GOT3 (cell line): ENCODE measurements around the gene ICAM5.
"Not testable (repeated sequence)": the region's sequence is repeated elsewhere in the genome, so short reads cannot be mapped to it uniquely, and the experiment has no call there.

ENCODE experiments used
- DNase-seq: peaks from one replicate; lab custom pipeline; 2025; ENCODE audit warnings: mixed read lengths; lab: John Stamatoyannopoulos, UW

Gene ICAM5, protein sequence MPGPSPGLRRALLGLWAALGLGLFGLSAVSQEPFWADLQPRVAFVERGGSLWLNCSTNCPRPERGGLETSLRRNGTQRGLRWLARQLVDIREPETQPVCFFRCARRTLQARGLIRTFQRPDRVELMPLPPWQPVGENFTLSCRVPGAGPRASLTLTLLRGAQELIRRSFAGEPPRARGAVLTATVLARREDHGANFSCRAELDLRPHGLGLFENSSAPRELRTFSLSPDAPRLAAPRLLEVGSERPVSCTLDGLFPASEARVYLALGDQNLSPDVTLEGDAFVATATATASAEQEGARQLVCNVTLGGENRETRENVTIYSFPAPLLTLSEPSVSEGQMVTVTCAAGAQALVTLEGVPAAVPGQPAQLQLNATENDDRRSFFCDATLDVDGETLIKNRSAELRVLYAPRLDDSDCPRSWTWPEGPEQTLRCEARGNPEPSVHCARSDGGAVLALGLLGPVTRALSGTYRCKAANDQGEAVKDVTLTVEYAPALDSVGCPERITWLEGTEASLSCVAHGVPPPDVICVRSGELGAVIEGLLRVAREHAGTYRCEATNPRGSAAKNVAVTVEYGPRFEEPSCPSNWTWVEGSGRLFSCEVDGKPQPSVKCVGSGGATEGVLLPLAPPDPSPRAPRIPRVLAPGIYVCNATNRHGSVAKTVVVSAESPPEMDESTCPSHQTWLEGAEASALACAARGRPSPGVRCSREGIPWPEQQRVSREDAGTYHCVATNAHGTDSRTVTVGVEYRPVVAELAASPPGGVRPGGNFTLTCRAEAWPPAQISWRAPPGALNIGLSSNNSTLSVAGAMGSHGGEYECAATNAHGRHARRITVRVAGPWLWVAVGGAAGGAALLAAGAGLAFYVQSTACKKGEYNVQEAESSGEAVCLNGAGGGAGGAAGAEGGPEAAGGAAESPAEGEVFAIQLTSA

DNA sequence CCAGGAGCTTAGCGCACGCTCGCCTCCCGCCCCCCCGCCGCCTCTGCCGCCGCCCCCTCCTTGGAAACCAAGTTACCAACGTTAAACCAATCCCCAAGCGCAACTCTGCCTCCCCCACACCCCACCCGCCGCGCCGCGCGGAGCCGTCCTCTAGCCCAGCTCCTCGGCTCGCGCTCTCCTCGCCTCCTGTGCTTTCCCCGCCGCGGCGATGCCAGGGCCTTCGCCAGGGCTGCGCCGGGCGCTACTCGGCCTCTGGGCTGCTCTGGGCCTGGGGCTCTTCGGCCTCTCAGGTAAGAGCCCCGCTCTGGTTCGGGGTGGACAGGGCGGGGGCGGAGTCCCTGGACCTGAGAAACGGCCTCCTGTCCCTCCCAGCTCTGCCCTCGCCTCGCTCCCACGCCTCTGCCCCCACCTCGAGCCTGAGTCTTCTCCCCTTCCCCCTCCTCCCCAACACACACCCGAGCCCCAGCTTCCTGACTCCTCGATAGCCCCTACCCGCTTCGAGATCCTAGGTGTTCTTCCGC, at the start of gene ICAM5:
Gene ICAM5, plus strand, starts transcription at position 117 of the 521 bp plus-strand sequence. Its CDS starts 92 bp downstream, at position 209.
- no peak for DNase-seq

DNA sequence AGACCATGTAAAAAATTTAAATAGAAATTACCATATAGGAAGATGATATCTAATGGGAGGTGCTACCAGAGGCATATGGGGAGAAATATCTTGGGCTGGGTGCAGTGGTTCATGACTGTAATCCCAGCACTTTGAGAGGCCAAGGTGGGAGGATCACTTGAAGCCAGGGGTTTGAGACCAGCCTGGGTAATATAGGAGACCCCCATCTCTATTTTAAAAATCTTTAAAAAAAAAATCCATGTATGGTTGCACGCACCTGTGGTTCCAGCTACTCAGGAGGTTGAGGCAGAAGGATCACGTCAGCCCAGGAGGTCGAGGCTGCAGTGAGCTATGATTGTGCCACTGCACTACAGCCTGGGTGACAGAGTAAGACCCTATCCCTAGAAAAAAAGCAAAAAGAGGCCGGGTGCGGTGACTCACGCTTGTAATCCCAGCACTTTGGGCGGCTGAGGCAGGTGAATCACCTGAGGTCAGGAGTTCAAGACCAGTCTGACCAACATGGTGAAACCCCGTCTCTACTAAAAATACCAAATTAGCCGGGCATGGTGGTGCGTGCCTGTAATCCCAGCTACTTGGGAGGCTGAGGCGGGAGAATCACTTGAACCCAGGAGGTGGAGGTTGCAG, 47.8 kb upstream of the ICAM5 start:
- not testable (repeated sequence) for DNase-seq

DNA sequence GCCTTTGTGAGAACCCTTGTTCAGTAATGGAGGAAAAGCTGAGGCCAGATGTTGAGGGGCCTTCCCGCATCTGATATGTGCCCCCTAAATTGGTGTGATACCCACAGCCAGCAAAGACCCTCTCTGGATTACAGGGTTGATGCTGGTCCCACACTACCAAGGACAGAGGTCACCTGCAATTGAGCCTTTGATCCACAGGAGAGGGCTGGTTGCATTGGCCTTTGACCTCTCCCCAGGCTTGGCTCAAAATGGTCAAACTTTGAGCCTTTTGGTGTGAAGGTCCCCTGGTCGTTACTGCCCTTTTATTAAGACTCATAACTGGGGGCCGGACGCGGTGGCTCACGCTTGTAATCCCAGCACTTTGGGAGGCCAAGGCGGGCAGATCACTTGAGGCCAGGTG, 46.1 kb upstream of the ICAM5 start:
- DNase-seq: no peak

DNA sequence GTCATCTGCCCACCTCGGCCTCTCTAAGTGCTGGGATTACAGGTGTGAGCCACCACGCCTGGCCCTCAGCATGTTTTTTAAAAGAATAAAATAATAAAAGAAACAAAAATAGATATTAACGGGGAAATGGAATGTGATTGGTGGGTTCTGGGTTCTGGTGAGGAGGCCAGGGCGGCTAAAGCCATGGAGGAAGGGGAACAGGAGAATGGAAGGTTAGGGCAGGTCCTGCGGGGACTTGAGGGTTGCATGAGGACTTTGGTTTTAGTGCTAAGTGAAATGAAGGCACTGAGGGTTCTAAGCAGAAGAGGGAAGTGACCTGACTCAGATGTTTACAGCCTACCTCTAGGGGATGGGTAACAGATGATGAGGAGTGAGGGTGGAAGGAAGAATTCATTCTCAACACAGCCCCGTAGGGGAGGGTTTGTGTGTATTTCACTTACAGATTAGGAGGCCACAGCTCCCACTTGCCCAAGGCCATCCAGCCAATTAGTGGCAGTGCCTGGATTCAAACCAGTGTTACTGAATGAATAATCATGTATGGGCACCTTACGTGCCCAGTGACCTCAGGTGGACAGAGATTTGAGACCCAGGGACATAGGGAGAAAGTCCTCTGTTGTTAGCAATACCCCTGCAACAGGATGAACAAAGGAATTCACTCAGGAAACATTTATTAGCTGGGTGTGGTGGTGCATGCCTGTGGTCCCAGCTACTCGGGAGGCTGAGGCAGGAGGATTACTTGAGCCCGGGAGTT, 44.4 kb upstream of the ICAM5 start:
- DNase-seq: no peak

DNA sequence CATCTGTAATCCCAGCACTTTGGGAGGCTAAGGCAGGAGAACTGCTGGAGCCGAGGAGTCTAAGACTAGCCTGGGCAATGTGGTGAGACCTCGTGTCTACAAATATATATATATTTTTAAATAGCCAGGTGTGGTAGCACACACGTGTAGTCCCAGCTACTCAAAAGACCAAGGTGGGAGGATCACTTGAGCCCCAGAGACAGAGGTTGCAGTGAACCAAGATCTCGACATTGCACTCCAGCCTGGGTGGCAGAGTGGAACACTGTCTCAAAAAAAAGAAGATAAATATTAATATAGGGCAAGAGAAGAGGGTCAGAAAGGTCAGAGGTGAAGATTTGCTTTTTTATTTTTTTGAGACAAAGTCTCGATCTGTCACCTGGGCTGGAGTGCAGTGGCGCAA, 43.2 kb upstream of the ICAM5 start:
- DNase-seq: no peak

DNA sequence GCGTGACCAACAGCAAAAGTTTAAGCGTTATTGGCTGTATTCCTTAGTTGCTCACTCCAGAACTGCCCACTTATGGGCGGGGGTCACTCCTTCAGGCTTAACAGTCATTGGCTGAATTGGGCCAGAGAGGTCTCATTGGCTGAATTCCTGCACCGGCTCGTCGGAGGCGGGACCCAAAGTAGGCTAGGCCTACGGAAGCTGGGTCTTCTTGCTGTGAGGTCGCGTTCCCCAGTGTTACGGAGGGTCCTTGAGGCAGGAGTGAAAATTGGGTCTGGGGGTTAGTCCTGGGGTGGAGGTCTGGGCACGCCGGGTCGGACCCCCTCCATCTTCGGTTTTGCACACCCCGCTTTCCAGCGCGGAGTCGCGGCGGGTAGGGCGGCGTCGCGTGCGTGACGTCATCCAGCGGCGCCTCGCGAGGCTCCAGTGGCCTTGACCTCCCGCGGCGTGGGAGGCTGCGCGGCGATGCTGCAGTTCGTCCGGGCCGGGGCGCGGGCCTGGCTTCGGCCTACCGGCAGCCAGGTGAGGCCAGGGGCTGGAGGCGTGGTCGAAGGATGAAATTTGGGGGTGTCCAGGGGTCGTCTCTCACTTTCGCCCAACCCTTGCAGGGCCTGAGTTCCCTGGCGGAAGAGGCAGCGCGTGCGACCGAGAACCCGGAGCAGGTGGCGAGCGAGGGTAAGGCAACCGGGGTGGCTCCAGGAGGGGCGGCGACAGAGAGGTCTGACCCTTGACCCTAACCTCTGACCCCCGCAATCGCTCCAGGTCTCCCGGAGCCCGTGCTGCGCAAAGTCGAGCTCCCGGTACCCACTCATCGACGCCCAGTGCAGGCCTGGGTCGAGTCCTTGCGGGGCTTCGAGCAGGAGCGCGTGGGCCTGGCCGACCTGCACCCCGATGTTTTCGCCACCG, 37.7 kb upstream of the ICAM5 start, which contains the start of gene MRPL4:
Gene MRPL4, plus strand, starts transcription at position 423 of the 903 bp plus-strand sequence. Its CDS starts 40 bp downstream, at position 463.
- DNase-seq: peak; percentile 90

DNA sequence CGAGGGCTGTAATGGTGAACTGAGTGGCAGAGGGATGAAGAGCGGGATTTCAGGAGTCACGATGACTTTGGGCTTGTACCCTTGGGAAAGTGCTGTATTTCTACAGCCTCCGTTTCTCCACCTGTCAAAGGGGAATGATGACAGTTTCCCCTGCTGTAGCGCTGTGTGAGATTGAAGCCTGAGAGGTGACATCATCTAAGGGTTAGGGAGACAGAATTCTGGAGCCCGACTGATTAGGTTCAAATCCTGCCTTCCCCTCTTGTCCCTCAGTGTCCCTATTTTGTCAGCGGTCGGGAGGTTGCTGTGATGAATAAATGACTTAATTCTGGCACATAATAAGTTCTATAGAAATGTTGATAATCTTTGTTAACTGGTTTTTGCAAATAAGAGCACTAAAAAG, 37.0 kb upstream of the ICAM5 start:
- no peak for DNase-seq

DNA sequence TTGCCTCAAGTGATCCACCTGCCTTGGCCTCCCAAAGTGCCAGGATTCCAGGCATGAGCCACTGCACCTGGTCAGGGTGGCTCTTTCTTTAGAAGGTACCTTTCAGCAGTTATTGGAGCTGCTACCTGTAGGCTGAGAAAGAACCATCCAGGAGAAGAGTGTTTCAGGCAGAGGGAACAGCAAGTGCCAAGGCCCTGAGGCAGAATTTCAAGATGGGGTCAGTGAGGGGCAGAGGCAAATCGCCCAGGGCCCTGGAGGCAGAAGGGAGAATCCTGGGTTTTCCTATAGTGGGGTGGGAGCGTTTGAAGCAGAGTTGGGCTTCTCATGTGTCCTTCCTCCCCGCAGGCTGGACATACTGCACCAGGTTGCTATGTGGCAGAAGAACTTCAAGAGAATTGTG, 35.5 kb upstream of the ICAM5 start:
- no peak for DNase-seq

DNA sequence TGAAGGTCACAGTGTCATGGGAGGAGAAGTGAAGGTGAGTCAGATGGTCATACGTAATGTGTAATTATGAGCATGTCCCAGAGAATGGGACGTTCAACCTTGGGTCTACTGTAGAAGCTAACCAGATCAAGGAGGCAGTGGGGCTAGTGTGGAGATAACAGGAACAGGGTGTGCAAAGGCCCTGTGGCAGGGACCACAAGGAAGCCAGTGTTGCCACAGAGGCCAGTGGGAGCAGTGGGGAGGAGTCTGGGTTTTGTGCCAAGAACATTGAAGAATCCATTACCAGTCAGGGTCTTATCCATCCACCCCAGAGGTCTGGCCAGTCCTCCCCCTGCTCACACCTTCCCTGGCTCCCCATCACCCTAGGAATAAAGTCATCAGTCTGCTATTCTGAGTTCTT, 34.4 kb upstream of the ICAM5 start:
- DNase-seq: no peak

DNA sequence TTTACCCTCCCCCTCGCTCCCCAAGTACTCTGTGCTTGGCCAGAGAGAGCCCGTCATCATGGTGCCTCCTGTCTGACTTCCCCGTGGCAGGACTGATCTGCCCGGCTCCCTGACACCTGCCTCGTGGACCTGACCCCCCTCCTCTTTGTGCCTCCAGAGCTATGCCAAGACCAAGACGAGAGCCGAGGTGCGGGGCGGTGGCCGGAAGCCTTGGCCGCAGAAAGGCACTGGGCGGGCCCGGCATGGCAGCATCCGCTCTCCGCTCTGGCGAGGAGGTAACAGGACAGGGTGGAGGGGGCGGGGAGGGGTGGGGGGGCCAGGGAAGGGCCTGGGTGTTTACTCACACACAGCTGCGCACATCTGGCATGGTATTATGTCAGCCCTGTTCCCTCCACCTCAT, 33.2 kb upstream of the ICAM5 start:
- no peak for DNase-seq

DNA sequence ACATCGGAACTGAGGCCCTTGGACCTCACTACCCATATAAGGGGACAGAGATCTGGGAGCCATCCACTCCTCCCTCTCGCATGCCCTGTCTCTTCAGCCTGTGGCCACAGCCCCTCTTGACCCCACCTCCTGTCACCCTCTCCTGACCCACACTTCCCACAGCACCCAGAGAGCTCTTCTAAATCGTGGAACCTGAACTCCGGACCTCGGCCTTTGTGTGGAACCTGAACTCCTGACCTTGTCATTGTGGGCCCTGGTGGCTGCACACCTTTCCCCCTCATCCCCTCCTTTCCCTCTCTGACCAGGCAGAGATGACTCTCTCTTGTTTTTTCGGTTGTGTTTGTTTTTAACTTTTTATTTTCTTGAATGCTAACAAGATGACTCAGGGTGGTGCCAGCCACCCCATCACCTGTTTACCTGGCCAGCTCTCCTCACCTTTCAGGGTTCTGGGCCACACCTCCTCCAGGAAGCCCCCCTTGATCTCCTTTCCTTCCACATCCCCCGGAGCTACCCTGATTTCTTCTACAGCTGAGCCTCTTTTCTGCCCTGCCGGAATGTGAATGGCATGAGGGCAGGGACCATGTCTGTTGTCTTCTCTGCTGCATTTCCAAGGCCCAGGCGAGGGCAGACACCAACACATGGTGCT, 32.7 kb upstream of the ICAM5 start:
- no peak for DNase-seq

DNA sequence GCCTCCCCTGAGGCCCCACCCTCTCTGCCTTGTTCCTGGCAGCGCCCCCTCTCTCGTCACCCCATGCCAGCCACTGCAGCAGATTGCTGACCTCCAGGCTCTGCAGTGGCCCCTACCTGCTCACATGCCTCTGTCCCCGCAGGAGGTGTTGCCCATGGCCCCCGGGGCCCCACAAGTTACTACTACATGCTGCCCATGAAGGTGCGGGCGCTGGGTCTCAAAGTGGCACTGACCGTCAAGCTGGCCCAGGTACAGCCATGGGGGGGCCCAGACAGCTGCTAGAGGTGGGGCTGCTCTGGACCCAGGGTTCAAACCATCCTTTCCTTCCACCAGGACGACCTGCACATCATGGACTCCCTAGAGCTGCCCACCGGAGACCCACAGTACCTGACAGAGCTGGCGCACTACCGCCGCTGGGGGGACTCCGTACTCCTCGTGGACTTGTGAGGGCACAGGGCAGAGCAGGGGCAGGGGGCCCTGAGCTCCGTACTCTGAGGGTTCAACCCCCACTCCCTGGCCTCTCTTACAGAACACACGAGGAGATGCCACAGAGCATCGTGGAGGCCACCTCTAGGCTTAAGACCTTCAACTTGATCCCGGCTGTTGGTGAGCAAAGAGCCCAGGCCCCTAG, 31.6 kb upstream of the ICAM5 start:
- no peak for DNase-seq

DNA sequence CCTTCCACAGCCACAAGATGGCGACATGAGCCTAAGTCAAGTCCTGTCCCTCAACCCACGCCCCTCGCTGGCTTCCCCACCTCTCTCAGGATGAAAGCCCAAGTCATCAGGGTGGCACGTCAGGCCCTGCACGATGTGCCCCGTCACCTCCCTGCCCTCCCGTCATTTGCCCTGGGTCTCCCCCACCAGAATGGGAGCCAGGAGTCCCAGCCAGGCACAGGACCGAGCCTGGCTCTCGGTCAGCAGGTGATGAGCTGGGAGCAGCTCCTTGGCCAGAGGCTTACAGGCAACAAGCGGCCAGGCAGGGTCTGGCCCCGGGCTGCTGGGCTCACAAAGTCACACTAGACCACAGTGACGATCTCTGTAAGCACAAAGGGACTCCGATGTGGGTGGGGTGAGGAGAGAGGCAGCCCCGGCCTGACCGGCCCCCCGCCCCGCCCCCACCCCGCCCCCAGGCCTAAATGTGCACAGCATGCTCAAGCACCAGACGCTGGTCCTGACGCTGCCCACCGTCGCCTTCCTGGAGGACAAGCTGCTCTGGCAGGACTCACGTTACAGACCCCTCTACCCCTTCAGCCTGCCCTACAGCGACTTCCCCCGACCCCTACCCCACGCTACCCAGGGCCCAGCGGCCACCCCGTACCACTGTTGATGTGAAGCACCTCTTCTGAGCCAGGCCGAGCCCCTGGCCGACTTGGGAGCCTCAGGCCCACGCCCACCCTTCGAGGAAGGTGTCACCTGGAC, 30.4 kb upstream of the ICAM5 start:
- no peak for DNase-seq

DNA sequence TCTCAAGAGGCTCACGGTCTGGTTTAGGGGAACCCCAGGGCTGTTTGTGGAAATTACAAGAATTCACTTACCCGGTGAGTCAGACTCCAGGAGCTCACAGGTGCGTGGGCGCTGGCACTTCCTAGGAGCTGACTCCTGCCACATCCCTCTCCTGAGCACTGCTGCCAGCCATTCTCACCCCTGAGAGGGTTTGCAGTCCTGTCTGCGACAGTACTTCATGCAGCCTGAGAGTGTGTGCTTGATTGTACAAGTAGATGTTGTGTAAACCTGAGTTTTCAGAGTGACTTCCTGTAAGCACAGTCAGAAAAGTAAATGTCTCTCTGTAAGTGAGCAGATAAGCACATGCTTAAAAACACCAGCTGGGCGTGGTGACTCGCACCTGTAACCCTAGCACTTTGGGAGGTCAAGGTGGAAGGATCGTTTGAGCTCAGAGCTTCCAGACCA, 29.6 kb upstream of the ICAM5 start:
- no peak for DNase-seq

DNA sequence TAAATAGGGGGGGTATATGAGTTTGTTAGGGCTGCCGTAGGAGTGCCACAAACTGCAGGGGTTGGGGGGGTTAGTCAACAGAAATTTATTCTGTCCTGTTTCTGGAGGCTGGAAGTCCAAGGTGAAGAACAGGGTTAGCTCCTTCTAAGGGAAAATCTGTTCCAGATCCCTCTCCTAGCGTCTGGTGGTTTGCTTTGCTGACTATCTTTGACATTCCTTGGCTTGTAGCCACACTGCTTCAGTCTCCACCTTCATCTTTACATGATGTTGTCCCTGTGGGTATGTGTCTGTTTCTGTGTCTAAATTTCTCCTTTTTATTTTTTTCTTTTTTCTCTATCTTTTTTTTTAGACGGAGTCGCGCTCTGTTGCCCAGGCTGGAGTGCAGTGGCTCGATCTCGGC, 27.0 kb upstream of the ICAM5 start:
- DNase-seq: no peak

DNA sequence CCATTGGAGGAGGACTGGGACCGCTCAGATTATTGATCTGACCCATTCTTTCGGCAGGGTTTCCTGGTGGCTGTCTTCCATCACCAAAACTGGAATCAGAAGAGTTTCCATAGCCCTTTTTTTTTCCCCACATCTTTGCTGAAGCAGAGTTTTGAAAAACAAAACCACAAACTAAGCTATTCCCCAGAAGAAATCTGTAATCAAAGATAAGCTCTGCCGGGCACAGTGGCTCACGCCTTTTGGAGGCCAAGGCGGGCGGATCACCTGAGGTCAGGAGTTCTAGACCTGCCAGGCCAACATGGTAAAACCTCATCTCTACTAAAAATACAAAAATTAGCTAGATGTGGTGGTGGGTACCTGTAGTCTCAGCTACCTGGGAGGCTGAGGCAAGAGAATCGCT, 23.0 kb upstream of the ICAM5 start:
- DNase-seq: no peak

DNA sequence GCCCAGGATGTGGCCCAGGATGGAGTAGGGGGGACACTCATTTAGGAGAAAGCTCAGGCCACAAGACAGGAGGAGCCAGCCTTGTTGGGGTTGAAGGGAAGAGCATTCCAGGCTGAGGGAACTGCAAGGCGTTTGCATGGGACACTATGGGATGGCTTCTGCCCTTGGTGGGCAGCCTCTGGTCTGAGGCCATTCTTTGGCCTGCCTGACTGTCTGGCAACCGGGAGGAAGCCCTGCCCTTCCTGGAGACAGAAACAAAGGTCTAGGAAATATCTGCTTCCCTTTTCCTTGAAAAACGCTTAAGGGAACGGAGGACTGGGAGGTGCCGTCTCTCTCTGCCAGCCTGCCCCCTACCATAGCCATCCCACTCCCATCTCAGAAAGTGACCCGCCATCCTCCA, 21.7 kb upstream of the ICAM5 start:
- DNase-seq: no peak

DNA sequence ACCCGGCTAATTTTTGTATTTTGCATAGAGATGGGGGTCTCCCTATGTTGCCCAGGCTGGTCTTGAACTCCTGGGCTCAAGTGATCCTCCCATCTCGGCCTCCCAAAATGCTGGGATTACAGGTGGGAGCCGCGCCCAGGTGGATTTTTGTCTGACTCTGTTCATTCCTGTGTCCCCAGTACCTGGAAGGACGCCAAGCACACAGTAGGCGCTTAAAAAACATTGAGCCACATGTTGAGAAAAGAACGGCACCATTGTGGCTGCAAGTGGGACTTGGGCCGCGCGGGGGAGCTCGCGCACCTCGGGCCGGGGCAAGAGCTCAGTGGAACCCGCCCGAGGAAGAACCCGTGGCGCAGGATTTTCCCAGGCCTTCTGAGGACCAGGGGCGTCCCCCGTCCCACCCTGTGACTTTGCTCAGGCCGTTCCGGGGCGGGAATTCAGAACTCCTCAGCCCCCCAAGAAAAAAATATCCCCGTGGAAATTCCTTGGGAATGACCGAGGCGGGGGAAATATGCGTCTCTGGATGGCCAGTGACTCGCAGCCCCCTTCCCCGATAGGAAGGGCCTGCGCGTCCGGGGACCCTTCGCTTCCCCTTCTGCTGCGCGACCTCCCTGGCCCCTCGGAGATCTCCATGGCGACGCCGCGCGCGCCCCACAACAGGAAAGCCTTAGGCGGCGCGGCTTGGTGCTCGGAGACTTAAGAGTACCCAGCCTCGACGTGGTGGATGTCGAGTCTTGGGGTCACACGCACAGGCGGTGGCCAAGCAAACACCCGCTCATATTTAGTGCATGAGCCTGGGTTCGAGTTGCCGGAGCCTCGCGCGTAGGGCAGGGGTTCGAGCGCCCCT, 20.2 kb upstream of the ICAM5 start:
- DNase-seq: peak; percentile 40
